Measurements from ENCODE around the gene RTN4RL1. TPM values are rescaled to one million over a fixed set of nuclear protein-coding genes. Genes with fewer than 3 reads are reported as not detected.

RTN4RL1 gene
- total and polyA plus RNA-seq, 2 of the 4 experiments (the other 2 are of a cell fraction) = under 0.01 to 0.03 TPM

GRCh38 chr17:2041561-2042389, 16.6 kb upstream of the RTN4RL1 start, which contains the start of gene OVCA2:
OVCA2 (plus strand) TSS chr17:2042022; CDS start chr17:2042048, 26 bp downstream.
- Histone ChIP-seq H4K8ac (ENCODE audit: low read depth in 2 of 2, low read length in 2 of 2) (peak within 1 kb of the TSS; percentile 90 to 99), H3K27me3 (ENCODE audit: control insufficient read depth, insufficient read depth, low read length) (no peaks in the 10 kb centered on the region), H3K14ac (replicated peaks; ENCODE audit: low read depth, low read length) (peak within 1 kb of the TSS; percentile 100), H3K4me1 (ENCODE audit: control insufficient read depth, insufficient read depth, low read length) (peaks cover 22% of the 10 kb centered on the region), H2BK5ac (ENCODE audit: low read depth, low read length, poor library complexity, severe bottlenecking) (peak within 1 kb of the TSS; percentile 86), H3K18ac (ENCODE audit: low read depth, low read length) (peak within 1 kb of the TSS; percentile 80), H2AFZ (replicated peaks; ENCODE audit: low read length, poor library complexity) (peak within 1 kb of the TSS; percentile 96), H2BK15ac (ENCODE audit: low read depth, low read length) (peak within 1 kb of the TSS; percentile 2; the same call in 1 of the 3 replicates), H3K4me2 (ENCODE audit: low read depth, low read length) (peak within 1 kb of the TSS; percentile 94), H4K91ac (ENCODE audit: insufficient read depth, low read depth, low read length) (peak within 1 kb of the TSS; percentile 95), H3K4ac (ENCODE audit: low read depth, low read length) (peak within 1 kb of the TSS; percentile 99), H2BK120ac (ENCODE audit: low read depth, low read length) (peak within 1 kb of the TSS; percentile 78), H4K5ac (ENCODE audit: low read depth, low read length) (peak within 1 kb of the TSS; percentile 96), H3K4me3 (ENCODE audit: insufficient read depth, low read depth, low read length) (peak within 1 kb of the TSS; percentile 74), H3K36me3 (ENCODE audit: control insufficient read depth, insufficient read depth, low read length) (peaks cover 38% of the 10 kb centered on the region), H4K20me1 (ENCODE audit: insufficient read depth, low read length) (peaks cover 11% of the 10 kb centered on the region; the same call in 1 of the 2 replicates), H3K9ac (ENCODE audit: low read depth, low read length) (peak within 1 kb of the TSS; percentile 95), H3K56ac (ENCODE audit: extremely low read depth, insufficient read depth, low read length) (peak within 1 kb of the TSS; percentile 92), H3K27ac (ENCODE audit: insufficient read depth, low read length) (peak within 1 kb of the TSS; percentile 94), H2BK20ac (ENCODE audit: low read depth, low read length) (peak within 1 kb of the TSS; percentile 13; the same call in 1 of the 2 replicates), H2AK5ac (ENCODE audit: low read depth, low read length) (peak within 1 kb of the TSS; percentile 99), H3K79me1 (ENCODE audit: low read depth in 1 of 2, low read length in 2 of 2) (peaks cover 22 to 40% of the 10 kb centered on the region in 2 experiments), H3K23ac (ENCODE audit: low read depth, low read length) (peak within 1 kb of the TSS; percentile 99), H2AK9ac (replicated peaks; ENCODE audit: low read depth, low read length, poor library complexity) (peak within 1 kb of the TSS; percentile 97), H3K9me3 (ENCODE audit: control insufficient read depth, insufficient read depth, low read length) (no peaks in the 10 kb centered on the region), H3K9me1 (ENCODE audit: insufficient read depth, low read length) (peaks cover 22% of the 10 kb centered on the region)
- intact Hi-C loops (cut with micrococcal nuclease) = loop anchor here (5.0 kb wide), 1 partner anchor 324 kb away; no protein-coding TSS in a partner anchor
- DNase-seq (peak; percentile 92), ATAC-seq (ENCODE audit: low read depth) (peak; percentile 85)
- CTCF ChIA-PET = no interaction called here
- 0% methylated on average over 69 of the region's 93 CpGs; no CpG with 5 or more reads in 1 of the 2 experiments for WGBS, 2 experiments (ENCODE audit: extremely low coverage in 2 of 2, insufficient read length in 1 of 2)
- in situ Hi-C loops (cut with MboI; ENCODE audit: low sequenced_read_pairs) = loop anchor here (25.0 kb wide), 1 partner anchor 329 kb away; the partner anchor contains the start of genes TLCD2 and WDR81
- dilution Hi-C loops (cut with HindIII; ENCODE audit: low sequenced_read_pairs, unreplicated experiment) = no loop called here
- no TSS peak for BruUV-seq (replicated peaks)
- POLR2A ChIA-PET (ENCODE audit: unreplicated experiment) = no interaction called here
- TF ChIP-seq MAFK (IDR thresholded peaks at IDR 0.05; ENCODE audit: low read depth, low read length) (no peak), ELK1 (IDR thresholded peaks at IDR 0.05; ENCODE audit: borderline replicate concordance, low read depth, low read length) (no peak), SMC3 (IDR thresholded peaks at IDR 0.05; ENCODE audit: low read depth, low read length) (peak; percentile 41; the same call in 1 of the 2 replicates), RCOR1 (IDR thresholded peaks at IDR 0.05; ENCODE audit: insufficient replicate concordance, low read length) (no peak), MAZ (IDR thresholded peaks at IDR 0.05; ENCODE audit: borderline replicate concordance, low read depth, low read length) (peak; percentile 83; the same call in 1 of the 2 replicates), RFX5 (IDR thresholded peaks at IDR 0.05; ENCODE audit: low read depth, low read length) (no peak), USF2 (IDR thresholded peaks at IDR 0.05; ENCODE audit: low read depth, low read length) (no peak), MXI1 (IDR thresholded peaks at IDR 0.05; ENCODE audit: borderline replicate concordance, low read depth, low read length) (no peak), POLR2A (IDR thresholded peaks at IDR 0.05; ENCODE audit: low read depth, low read length) (peak; percentile 86), CTCF (conservative IDR thresholded peaks at IDR 0.05; ENCODE audit: low read depth, low read length) (peak; percentile 71), FOS (IDR thresholded peaks at IDR 0.05; ENCODE audit: low read depth, low read length) (no peak), BHLHE40 (IDR thresholded peaks at IDR 0.05; ENCODE audit: low read depth, low read length) (no peak), CEBPB (IDR thresholded peaks at IDR 0.05; ENCODE audit: low read depth, low read length) (no peak)
